GM20000 (cell line): ENCODE data around the gene ADGRD2.
A peak's percentile ranks its signal among the peaks of the same experiment; 100 is the strongest.

Experiments used
- DNase-seq: peaks from one replicate; pipeline ENCODE4 v3.0.0; 2012; ENCODE audit warnings: low spot score
- CTCF ChIP-seq: IDR thresholded peaks from 2 replicates; pipeline ENCODE4 v1.5.1; 2012; ENCODE audit warnings: mild to moderate bottlenecking, control low read depth; ENCODE audit errors: extremely low read depth, missing control alignments

Gene ADGRD2

GRCh38 chr9:124450241-124450924, at the start of gene ADGRD2:
ADGRD2 (plus strand) TSS chr9:124450451; CDS start chr9:124451667, 1,216 bp downstream.
- DNase-seq, result peak; percentile 33
- no peak for TF ChIP-seq CTCF

GRCh38 chr9:124403246-124403645, 47.0 kb upstream of the ADGRD2 start:
- DNase-seq, result no peak
- TF ChIP-seq CTCF, result no peak

DNA sequence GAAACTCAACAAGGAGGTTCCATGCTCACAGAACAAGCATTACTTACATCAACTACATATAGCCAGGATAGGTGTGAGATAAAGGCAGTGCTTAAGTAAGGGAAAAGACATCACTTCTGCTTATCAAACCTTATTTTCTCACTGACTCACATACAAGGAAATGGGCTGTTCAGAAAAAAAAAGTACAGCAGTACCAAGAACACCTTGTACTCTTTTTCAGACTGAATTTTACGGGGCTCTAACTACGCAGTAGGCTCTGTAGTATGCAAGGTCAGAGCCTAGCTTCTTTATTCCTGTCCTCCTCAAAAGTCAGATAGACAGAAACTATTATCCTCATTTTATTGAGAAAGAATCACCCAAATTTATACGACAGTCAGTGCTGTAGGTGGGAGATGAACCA, 40.8 kb upstream of the ADGRD2 start:
- DNase-seq, result no peak
- no peak for TF ChIP-seq CTCF

DNA sequence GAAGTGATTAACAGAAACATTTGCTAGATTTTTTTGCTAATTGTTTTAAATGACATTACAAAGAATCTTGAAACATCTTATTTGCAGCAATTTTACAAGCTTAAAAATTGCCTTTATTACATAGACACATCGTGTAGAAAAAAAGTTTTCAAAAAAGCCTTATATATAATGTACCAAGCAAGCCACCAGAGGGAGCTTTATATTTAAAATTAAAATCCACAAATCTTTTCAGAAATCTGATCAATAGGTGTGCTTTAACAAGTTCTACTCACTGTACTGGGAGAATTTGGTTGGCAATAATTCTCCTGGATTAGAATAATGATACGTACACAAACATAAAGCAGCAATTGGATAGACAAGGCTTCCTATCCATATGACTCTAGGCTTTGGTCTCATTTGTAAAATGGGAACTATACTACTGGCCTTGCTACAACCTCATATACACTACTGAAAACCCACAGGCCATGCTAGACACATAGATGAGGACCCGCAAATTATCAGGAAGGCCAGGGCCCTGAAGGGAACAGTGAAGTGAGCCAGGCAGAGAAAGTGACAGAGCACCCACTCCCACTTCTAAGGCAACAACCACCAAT, 39.8 kb upstream of the ADGRD2 start:
- no peak for TF ChIP-seq CTCF
- no peak for DNase-seq

- no peak for DNase-seq
- no peak for TF ChIP-seq CTCF
Measured at GRCh38 chr9:124411514-124412227, 38.6 kb upstream of the ADGRD2 start.

DNA sequence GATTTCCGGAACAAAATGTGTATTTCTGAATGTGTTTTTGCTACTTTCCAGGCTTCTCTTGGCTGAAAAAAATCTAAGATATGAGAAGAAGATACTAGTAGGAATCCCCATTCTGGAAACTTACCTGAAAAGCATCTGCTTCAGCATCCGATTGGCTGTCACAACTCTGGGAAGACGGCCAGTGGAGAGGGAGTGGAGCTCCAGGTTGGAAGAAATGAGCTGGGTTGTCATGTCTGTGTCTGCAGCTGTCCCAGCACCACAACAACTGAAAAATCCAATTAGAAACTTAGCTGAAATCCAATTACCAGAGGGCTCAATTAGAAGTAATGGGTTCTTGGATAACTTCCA, 38.0 kb upstream of the ADGRD2 start:
- DNase-seq, result no peak
- TF ChIP-seq CTCF, result no peak

- DNase-seq, result no peak
- no peak for TF ChIP-seq CTCF
Measured at GRCh38 chr9:124414612-124415011, 35.6 kb upstream of the ADGRD2 start.
